Measurements from ENCODE around the gene NCAPG.

Gene NCAPG

DNA sequence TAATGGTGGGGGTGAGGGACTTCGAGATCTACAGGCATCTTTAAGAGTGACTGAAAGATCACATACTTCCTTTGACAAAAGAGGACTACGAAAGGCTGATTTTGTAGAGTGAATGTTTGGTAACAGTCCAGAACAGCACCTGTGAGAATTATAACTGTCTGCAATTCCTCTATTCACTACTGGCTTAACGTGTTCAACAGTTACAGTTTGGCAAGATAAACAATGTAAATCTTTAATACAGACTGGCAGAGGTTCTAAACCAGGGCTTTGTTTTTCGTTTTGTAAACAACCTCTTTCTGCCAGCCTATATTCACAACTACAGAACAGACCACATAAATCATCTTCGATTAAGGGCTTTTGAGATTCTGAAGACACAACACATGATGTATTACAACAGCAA lies 66.9 kb downstream of the NCAPG start:
- no peak for DNase-seq

DNA sequence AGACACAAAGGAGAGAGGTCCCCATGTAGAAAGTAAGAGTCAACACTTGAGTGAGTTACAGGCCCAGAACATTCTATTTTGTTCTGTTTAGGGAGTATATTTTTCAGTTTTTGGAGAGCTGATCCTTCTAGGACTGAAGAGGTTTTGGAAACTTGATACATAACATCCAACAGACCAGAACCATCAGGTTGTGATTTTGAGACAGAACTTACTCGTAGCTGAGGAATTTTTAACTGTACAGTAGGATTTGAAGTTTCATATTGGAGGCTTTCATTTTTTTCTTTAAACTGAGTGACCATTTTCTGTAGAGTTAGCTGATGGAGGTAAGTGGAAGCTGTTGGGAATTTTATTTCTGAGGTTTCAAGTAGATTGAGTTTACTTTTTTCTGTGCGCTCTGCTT lies 73.3 kb downstream of the NCAPG start:
- DNase-seq = peak; percentile 2

GRCh38 chr4:17884511-17884910 lies 73.7 kb downstream of the NCAPG start:
- no peak for DNase-seq

DNA sequence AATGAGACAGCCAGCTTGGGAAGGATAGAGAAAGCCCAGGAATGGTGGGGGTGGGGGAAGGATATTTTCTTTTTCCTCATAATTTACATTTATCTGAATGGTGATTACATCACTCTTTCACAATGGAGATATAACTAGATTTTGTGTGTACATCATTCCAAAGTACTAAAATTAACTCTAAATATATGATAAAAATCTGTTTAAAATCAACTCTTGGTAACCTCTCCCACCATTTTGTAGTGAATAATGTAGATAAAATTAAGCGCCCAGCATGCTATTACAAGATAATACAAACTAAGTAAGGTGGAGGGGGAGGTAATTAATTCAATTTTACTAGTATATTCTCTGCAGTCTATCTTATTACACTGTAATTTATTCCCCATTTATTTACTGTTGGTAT lies 78.9 kb downstream of the NCAPG start:
- peak; percentile 8 for DNase-seq

DNA sequence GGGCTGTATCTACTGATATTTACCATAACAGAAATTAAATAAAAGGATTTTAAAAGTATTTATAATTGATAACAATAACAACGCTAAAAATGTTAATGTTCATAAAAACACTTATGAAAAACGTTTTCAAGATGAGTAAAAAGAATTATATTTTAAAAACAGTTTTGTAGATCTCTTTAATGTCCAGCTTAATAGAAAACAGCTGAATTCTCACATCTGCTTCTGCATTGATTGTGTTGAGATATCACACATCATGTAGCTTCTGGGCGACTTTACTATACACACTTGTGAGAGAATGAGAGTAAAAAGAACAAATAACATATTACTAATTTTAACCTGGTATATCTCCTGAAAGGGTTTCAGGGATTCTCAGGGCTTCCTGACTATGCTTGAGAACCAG lies 83.6 kb downstream of the NCAPG start:
- DNase-seq = no peak

Measured in fibroblast of skin of back (primary cell).